HepG2 (cell line): ENCODE measurements around the gene XG.

Experiments
- JUNB ChIP-seq: sonication (generic); formaldehyde crosslinking; IDR thresholded peaks from 2 replicates; pipeline ENCODE4 v1.8.0; 2022; ENCODE audit warnings: missing genetic modification reagents, mild to moderate bottlenecking, borderline replicate concordance
- NCOR1 ChIP-seq: fragments of 200-600 bp; sonication (generic); IDR thresholded peaks from 2 replicates; pipeline ENCODE4 v1.7.0; 2017; ENCODE audit warnings: antibody characterized with exemption, low read length, borderline replicate concordance
- POLR2A ChIP-seq, 2 experiments: IDR thresholded peaks; 2 replicates each; pipeline ENCODE4 v1.6.1; 2011; ENCODE audit warnings: low read depth in 2 of 2, low read length in 2 of 2, mild to moderate bottlenecking in 1 of 2, moderate library complexity in 1 of 2; ENCODE audit not compliant: insufficient read depth in 1 of 2
- ZC3H4 ChIP-seq: sonication (generic); formaldehyde crosslinking; IDR thresholded peaks from 2 replicates; pipeline ENCODE4 v1.4.0; 2020; ENCODE audit warnings: missing genetic modification reagents, borderline replicate concordance
- ZFYVE20 ChIP-seq: sonication (generic); formaldehyde crosslinking; IDR thresholded peaks from 2 replicates; pipeline ENCODE4 v1.8.0; 2023; ENCODE audit warnings: low read depth, mild to moderate bottlenecking, moderate library complexity, missing genetic modification reagents, borderline replicate concordance
- ZNF629 ChIP-seq: sonication (generic); formaldehyde crosslinking; conservative IDR thresholded peaks from 2 replicates; pipeline ENCODE4 v1.5.0; 2020; ENCODE audit warnings: missing genetic modification reagents
- ZNF639 ChIP-seq: conservative IDR thresholded peaks from 2 replicates; pipeline ENCODE4 v1.6.1; 2018; ENCODE audit warnings: missing genetic modification reagents
- ZNF678 ChIP-seq: sonication (generic); formaldehyde crosslinking; IDR thresholded peaks from 2 replicates; pipeline ENCODE4 v1.4.0; 2020; ENCODE audit warnings: mild to moderate bottlenecking, missing genetic modification reagents
- TF ChIP-seq, protein P1 (sequence below): sonication (generic); formaldehyde crosslinking; IDR thresholded peaks from 2 replicates; pipeline ENCODE4 v1.5.0; 2020; ENCODE audit warnings: mild to moderate bottlenecking, missing genetic modification reagents, moderate library complexity

- TF ChIP-seq ZFYVE20 = no peak
- TF ChIP-seq ZC3H4 (CRISPR knock-in tag) = no peak
- TF ChIP-seq NCOR1 = no peak
- TF ChIP-seq ZNF678 = no peak
- TF ChIP-seq ZNF629 (CRISPR knock-in tag) = no peak
- TF ChIP-seq, protein P1, sequence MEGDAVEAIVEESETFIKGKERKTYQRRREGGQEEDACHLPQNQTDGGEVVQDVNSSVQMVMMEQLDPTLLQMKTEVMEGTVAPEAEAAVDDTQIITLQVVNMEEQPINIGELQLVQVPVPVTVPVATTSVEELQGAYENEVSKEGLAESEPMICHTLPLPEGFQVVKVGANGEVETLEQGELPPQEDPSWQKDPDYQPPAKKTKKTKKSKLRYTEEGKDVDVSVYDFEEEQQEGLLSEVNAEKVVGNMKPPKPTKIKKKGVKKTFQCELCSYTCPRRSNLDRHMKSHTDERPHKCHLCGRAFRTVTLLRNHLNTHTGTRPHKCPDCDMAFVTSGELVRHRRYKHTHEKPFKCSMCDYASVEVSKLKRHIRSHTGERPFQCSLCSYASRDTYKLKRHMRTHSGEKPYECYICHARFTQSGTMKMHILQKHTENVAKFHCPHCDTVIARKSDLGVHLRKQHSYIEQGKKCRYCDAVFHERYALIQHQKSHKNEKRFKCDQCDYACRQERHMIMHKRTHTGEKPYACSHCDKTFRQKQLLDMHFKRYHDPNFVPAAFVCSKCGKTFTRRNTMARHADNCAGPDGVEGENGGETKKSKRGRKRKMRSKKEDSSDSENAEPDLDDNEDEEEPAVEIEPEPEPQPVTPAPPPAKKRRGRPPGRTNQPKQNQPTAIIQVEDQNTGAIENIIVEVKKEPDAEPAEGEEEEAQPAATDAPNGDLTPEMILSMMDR (CRISPR knock-in tag) = no peak
- no peak for TF ChIP-seq POLR2A (IDR thresholded peaks at IDR 0.05; ENCODE audit: insufficient read depth in 1 of 2, low read depth in 2 of 2, low read length in 2 of 2)
- no peak for TF ChIP-seq JUNB (CRISPR knock-in tag)
- TF ChIP-seq ZNF639 (CRISPR knock-in tag) = no peak
Measured at GRCh38 chrX:2766906-2767305, 15.1 kb downstream of the XG start.
